Vagina (tissue), 2 donors: ENCODE data around the gene CDC42EP2. TPM values are rescaled to one million over a fixed set of nuclear protein-coding genes. Genes with fewer than 3 reads are reported as not detected.
A peak's percentile ranks its signal among the peaks of the same experiment; 100 is the strongest.

Experiments used
- DNase-seq, 2 donors: peaks; one replicate each; pipeline ENCODE4 v3.0.0-alpha.2; 2017; ENCODE audit errors: extremely low spot score in 2 of 2
- H3K27ac ChIP-seq: fragments of 200-600 bp; sonication (generic); one replicate; pipeline ENCODE4 v1.5.1; 2019
- H3K27me3 ChIP-seq: fragments of 200-600 bp; sonication (generic); one replicate; pipeline ENCODE4 v1.5.1; 2019
- H3K36me3 ChIP-seq, 2 donors: fragments of 200-600 bp; sonication (generic); one replicate each; pipeline ENCODE4 v1.5.1; 2017 to 2019
- H3K4me1 ChIP-seq: fragments of 200-600 bp; sonication (generic); one replicate; pipeline ENCODE4 v1.5.1; 2019
- H3K4me3 ChIP-seq, 2 donors: fragments of 200-600 bp; sonication (generic); 1 replicate in 1 of 2; 2 replicates in 1 of 2; pipeline ENCODE4 v1.5.1; 2016 to 2019
- H3K9me3 ChIP-seq: fragments of 200-600 bp; sonication (generic); one replicate; pipeline ENCODE4 v1.5.1; 2019
- POLR2A ChIP-seq, 2 donors: fragments of 450-650 bp; IDR thresholded peaks; one replicate each; pipeline ENCODE4 v1.6.1; 2017; ENCODE audit warnings: antibody characterized with exemption in 2 of 2, mild to moderate bottlenecking in 2 of 2, moderate library complexity in 2 of 2
- POLR2AphosphoS5 ChIP-seq, 2 donors: sonication (generic); formaldehyde crosslinking; IDR thresholded peaks; one replicate each; pipeline ENCODE4 v1.9.0; 2017; ENCODE audit warnings: antibody characterized with exemption in 2 of 2, mild to moderate bottlenecking in 2 of 2, low read depth in 1 of 2; ENCODE audit not compliant: insufficient read depth in 1 of 2
- intact Hi-C: fragments of 100-400 bp; cut with DNase I; formaldehyde crosslinking; loops from one replicate; pipeline ENCODE4 v1.15.1; 2023
- total RNA-seq: library from RNA; depleted of rRNA; stranded (reverse); fragments of >200 nt; gene quantifications from one replicate; pipeline ENCODE4 v1.2.3, GENCODE V29; 2016
- TF ChIP-seq, protein P1 (sequence below), 3 experiments: fragments of 450-650 bp in 2 of 3; fragments of 200-600 bp in 1 of 3; sonication (generic) in 1 of 3; IDR thresholded peaks; one replicate each; pipeline ENCODE4 v1.5.1; 2017 to 2019; ENCODE audit warnings: antibody characterized with exemption in 3 of 3, mild to moderate bottlenecking in 2 of 3, moderate library complexity in 2 of 3

The CDC42EP2 gene
- total RNA-seq, 1 donor from 2014 or later, result 27.7 TPM

DNA sequence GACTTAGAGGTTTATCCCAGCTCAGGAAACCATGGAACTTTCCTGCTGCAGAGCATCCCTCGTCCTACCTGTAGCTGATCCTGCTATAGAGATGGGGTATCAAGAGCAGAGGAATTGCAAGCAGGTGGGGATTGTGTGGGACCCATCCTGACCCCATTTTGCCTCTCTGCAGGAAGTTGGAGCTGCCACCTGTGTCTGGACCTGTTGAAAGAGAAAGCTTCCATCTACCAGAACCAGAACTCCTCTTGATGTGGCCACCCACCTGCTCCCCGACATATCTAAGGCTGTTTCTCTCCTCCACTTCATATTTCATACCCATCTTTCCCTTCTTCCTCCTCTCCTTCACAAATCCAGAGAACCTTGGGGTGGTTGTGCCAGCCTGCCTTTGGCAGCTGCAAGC is 36.8 kb downstream of the CDC42EP2 start:
- Histone ChIP-seq H3K4me3 (no peak overlapping the region), H3K4me1 (peaks cover 26% of the 10 kb centered on the region), H3K9me3 (no peaks in the 10 kb centered on the region), H3K36me3 (peaks cover 0 to 63% of the 10 kb centered on the region in 2 donors), H3K27ac (no peak overlapping the region), H3K27me3 (no peaks in the 10 kb centered on the region)
- TF ChIP-seq POLR2AphosphoS5 (IDR thresholded peaks at IDR 0.05; ENCODE audit: insufficient read depth in 1 of 2, low read depth in 1 of 2), result no peak
- no peak for TF ChIP-seq POLR2A (IDR thresholded peaks at IDR 0.05)
- TF ChIP-seq, protein P1, sequence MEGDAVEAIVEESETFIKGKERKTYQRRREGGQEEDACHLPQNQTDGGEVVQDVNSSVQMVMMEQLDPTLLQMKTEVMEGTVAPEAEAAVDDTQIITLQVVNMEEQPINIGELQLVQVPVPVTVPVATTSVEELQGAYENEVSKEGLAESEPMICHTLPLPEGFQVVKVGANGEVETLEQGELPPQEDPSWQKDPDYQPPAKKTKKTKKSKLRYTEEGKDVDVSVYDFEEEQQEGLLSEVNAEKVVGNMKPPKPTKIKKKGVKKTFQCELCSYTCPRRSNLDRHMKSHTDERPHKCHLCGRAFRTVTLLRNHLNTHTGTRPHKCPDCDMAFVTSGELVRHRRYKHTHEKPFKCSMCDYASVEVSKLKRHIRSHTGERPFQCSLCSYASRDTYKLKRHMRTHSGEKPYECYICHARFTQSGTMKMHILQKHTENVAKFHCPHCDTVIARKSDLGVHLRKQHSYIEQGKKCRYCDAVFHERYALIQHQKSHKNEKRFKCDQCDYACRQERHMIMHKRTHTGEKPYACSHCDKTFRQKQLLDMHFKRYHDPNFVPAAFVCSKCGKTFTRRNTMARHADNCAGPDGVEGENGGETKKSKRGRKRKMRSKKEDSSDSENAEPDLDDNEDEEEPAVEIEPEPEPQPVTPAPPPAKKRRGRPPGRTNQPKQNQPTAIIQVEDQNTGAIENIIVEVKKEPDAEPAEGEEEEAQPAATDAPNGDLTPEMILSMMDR (IDR thresholded peaks at IDR 0.05), result no peak
- no peak for DNase-seq
- intact Hi-C loops, result no loop called here

DNA sequence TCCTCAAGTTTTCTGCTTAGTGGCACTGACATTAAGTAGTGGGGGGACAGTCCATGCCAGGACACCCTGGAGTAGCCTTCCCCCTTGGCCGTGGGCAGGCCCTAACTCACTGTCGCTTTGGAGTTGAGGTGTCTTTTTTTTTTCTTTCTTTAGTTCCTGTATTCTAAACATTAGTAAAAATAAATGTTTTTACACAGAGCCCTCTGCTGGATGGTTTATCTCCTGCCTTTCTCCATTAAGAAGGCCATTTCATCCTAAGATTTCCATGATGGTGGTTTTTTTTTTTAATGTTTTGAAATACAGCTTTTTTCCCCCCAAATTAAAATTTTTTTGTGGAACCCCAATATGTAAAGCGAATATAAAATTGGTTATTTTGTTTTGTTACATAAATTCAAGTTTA is 38.1 kb downstream of the CDC42EP2 start:
- peaks cover 26% of the 10 kb centered on the region for H3K4me1 ChIP-seq
- no peaks in the 10 kb centered on the region for H3K9me3 ChIP-seq
- no peak for DNase-seq
- TF ChIP-seq POLR2AphosphoS5 (IDR thresholded peaks at IDR 0.05; ENCODE audit: insufficient read depth in 1 of 2, low read depth in 1 of 2) (no peak), POLR2A (IDR thresholded peaks at IDR 0.05) (no peak)
- TF ChIP-seq, protein P1 (IDR thresholded peaks at IDR 0.05), result no peak
- no peaks in the 10 kb centered on the region for H3K27me3 ChIP-seq
- H3K36me3 ChIP-seq, result peaks cover 0 to 50% of the 10 kb centered on the region in 2 donors
- H3K4me3 ChIP-seq, result no peak overlapping the region
- H3K27ac ChIP-seq, result no peak overlapping the region
- intact Hi-C loops, result no loop called here

DNA sequence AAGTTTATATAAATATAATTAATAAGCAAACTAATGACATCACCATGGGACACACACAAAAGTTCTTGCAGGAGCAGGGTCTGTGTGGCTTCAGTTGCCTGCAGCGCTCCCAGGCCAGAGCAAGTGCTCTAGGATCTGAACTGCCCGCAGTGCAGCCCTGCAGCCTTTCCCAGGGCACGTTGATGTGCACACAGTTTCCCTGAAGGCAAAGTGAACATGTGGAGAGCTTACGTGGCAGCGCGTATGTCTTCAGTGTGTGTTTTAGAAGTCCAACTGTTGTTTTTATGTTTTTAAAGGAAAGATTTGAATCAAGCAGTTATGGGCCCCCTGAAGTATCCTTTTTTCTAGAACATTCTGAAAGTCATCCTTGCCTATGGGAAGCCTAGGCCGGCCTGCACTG is 38.7 kb downstream of the CDC42EP2 start:
- H3K27me3 ChIP-seq, result no peaks in the 10 kb centered on the region
- H3K27ac ChIP-seq, result peak overlapping the region; percentile 48
- H3K36me3 ChIP-seq, result peaks cover 0 to 44% of the 10 kb centered on the region in 2 donors
- peaks cover 26% of the 10 kb centered on the region for H3K4me1 ChIP-seq
- no peak for TF ChIP-seq POLR2AphosphoS5 (IDR thresholded peaks at IDR 0.05; ENCODE audit: insufficient read depth in 1 of 2, low read depth in 1 of 2)
- no peak for DNase-seq
- H3K9me3 ChIP-seq, result no peaks in the 10 kb centered on the region
- intact Hi-C loops, result no loop called here
- H3K4me3 ChIP-seq, result peak overlapping the region in 1 of 2 donors; percentile 71

DNA sequence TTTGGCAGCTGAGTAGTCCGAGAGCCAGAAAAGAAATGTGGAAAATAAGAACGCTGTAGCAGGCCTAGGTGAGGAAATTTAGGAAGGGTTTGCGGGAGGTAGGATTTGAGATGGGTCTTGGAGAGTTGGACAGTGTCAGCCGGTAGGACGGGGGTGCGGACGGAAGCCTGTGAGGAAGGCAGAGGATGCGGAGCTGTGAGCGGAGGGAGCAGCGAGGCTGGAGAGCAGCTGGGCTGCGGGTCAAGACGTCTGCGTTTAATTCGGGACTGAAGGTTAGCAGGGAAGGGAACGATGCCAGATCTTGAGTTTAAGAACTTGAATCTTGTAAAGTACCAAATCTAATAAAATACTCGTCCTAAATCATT is 39.2 kb downstream of the CDC42EP2 start:
- peak overlapping the region; percentile 48 for H3K27ac ChIP-seq
- intact Hi-C loops, result loop anchor here (2.0 kb wide), 1 partner anchor 25 kb away; no protein-coding TSS in a partner anchor
- DNase-seq, result no peak
- TF ChIP-seq, protein P1 (IDR thresholded peaks at IDR 0.05), result no peak
- TF ChIP-seq POLR2A (IDR thresholded peaks at IDR 0.05), result no peak
- no peak for TF ChIP-seq POLR2AphosphoS5 (IDR thresholded peaks at IDR 0.05; ENCODE audit: insufficient read depth in 1 of 2, low read depth in 1 of 2)
- H3K36me3 ChIP-seq, result peaks cover 0 to 39% of the 10 kb centered on the region in 2 donors
- H3K9me3 ChIP-seq, result no peaks in the 10 kb centered on the region
- H3K4me1 ChIP-seq, result peaks cover 26% of the 10 kb centered on the region
- H3K27me3 ChIP-seq, result no peaks in the 10 kb centered on the region
- H3K4me3 ChIP-seq, result peak overlapping the region; percentile 71 to 72

DNA sequence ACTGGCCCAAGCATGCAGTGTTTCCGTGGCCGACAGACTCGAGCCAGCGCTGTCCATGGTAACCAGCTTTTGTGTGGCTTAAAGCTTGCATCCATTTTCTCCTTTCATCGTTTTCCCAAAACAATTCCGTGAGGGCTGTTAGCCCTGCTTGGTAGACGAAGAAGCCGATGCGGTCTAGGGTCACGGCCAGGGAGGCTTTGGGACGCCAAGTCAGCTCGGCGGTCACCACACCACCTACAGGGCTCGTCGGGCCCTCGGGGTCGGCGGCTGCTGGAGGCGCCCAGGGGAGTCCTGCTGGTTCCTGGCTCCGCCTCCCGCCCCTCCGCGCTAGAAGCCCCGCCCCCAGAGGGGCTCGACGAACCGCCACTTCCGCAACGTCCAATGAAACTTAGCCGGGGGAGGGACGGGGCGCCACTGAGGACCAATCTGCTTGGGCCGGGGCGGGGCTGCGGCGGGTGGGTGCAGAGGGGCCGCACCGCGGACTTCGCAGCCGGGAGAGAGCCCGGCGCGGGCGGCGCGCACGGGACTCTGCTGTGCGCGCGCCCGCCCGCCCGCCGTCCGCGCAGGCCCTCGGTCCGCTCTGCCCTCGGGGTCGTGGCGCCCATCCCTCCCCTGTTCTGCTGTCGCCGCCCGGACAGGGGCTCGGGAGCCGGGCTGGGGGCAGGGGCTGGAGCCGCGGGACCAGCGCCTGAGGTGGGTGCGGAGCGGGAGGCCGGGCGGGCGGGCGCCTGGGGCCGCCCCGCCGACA is 39.8 kb downstream of the CDC42EP2 start, which contains the start of gene TIGD3:
TIGD3 (plus strand) TSS at position 487 of the 748 bp plus-strand sequence. CDS start 1,058 bp downstream, outside the sequence.
- Histone ChIP-seq H3K9me3 (no peaks in the 10 kb centered on the region), H3K4me1 (peaks cover 26% of the 10 kb centered on the region), H3K36me3 (peaks cover 0 to 34% of the 10 kb centered on the region in 2 donors), H3K27ac (peak within 1 kb of the TSS; percentile 68), H3K27me3 (no peaks in the 10 kb centered on the region), H3K4me3 (peak within 1 kb of the TSS; percentile 71 to 72)
- peak in 1 of 2 donors; percentile 68 for TF ChIP-seq POLR2A (IDR thresholded peaks at IDR 0.05)
- peak; percentile 35 to 61 for TF ChIP-seq POLR2AphosphoS5 (IDR thresholded peaks at IDR 0.05; ENCODE audit: insufficient read depth in 1 of 2, low read depth in 1 of 2)
- TF ChIP-seq, protein P1 (IDR thresholded peaks at IDR 0.05), result no peak
- intact Hi-C loops, result loop anchor here (2.0 kb wide), 1 partner anchor 24 kb away; no protein-coding TSS in a partner anchor
- peak in 1 of 2 donors; percentile 97 for DNase-seq
